HL-60 (cell line): ENCODE measurements around the gene CAMKMT.

Source experiments
- CTCF ChIP-seq: IDR thresholded peaks from one replicate; pipeline ENCODE4 v1.5.1; 2011; ENCODE audit warnings: low read length, control low read depth, inconsistent platforms; ENCODE audit not compliant: insufficient read depth
- GABPA ChIP-seq: IDR thresholded peaks from 2 replicates; pipeline ENCODE4 v1.6.1; 2012; ENCODE audit warnings: low read depth
- POLR2AphosphoS5 ChIP-seq: IDR thresholded peaks from 2 replicates; pipeline ENCODE4 v1.6.1; 2012; ENCODE audit warnings: low read depth
- REST ChIP-seq: IDR thresholded peaks from 2 replicates; pipeline ENCODE4 v1.6.1; 2012; ENCODE audit warnings: low read depth; ENCODE audit not compliant: insufficient replicate concordance

GRCh38 chr2:44786045-44786816, 424.5 kb downstream of the CAMKMT start:
- TF ChIP-seq GABPA = no peak
- TF ChIP-seq CTCF = no peak
- TF ChIP-seq POLR2AphosphoS5 = no peak
- TF ChIP-seq REST = no peak
